Measurements from ENCODE around the gene MED12.

DNA sequence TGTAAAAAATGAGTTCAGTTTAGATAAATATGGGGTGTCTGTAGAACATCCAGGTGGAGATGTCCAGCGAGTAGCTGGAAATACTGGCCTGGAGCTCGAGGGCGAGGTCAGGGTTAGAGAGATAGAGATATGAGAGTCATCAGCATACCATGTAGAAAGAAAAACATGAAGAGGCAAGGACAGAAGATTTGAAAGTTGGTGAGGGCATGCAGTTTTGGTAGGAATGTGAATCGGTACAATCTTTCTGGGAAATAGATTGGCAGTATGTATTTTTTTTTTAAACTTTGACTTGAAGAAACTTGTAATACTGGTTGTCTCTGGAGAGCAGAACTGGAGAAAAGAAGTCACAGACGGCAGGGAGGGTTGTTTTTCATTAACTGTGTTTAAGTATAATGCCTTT, 47.9 kb upstream of the MED12 start:
- TF ChIP-seq CTCF (IDR thresholded peaks at IDR 0.05; ENCODE audit: low read length), result no peak
- no peak for TF ChIP-seq EZH2 (optimal IDR thresholded peaks at IDR 0.05; ENCODE audit: low read depth, low read length)
